HL-60/S4 treated with retinoic acid at 250 ng/mL for 4 days and 3 days (cell line): ENCODE measurements around the gene CYP2W1.
"Not testable (repeated sequence)": the region's sequence is repeated elsewhere in the genome, so short reads cannot be mapped to it uniquely, and the experiment has no call there.

ENCODE experiments used
- in situ Hi-C: fragments of 300-500 bp; cut with MboI; formaldehyde crosslinking; loops from 2 replicates; pipeline ENCODE4 v1.7.0; 2022; ENCODE audit warnings: low sequenced_read_pairs

Gene CYP2W1

DNA sequence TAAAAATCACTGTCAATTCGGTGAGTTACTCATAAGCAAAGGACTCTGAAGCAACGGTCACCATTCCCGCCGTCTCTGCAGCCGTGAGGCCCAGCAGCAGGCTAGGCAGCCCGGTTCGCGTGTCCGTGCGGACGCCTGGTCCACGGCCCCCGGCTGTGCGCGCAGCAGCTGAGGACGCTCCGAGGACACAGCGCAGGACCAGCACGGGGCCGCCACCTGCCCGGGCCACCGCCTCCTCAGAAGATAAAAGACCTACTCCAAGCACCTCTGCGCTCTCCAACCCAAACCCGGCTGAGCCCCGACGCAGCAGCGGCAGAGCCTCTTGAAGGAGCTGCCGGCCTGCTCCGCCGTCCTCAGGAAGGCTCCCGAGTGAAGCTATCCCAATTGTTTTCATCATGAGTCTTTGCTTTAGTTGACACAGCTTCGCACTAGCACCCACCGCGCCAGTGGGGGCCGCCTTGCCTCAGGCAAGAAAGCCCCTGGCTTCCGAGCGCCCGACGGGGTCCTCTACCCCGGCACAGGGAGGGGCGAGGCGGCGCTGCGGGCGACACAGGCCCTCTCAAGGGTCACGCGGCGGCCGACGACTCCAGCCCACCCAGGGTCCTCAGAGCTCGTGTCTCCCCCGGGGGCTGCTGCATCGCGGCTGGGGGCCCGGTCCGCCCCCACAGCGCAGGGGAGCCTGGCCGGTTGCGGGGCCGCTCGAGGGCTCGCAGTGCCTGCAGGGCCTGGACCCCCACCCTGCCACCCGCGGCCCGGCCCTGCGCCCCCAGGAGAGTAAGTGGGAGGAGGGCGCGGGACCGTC is 44.5 kb downstream of the CYP2W1 start:
- in situ Hi-C loops = no loop called here

DNA sequence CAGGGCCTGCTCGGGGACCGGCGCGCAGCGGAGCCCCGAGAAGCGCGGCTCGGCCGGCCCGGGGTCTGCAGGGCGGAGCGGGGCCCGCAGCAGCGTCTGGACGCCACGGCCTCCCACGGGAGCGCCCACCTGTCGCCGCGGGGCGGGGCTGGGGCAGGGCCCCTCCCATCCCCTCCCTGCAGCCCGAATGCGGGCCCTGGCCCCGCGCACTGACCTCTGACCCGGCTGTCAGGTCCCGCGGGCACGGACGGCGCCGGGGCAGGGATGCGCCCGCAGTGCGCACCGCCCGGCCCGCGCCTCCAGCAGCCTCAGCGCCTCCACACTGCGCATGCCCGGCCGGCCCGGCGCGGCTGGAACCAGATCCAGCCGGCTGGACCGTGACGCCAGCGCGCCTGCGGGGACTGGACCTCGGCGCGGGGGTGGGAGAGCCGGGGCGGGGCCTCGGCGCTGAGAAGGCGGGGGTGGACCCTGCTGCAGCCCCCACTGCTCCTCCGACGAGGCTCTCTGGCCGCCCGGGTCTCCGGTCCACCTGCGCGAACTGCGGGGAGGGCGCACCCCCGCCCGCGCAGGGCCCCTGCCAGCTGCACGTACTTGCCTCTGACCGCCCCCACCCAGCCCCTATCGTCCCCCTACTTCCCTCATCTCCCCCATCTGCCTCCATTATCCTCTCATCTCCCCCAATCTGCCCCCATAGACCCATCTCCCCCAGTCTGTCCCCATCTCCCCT is 45.2 kb downstream of the CYP2W1 start:
- in situ Hi-C loops = no loop called here

DNA sequence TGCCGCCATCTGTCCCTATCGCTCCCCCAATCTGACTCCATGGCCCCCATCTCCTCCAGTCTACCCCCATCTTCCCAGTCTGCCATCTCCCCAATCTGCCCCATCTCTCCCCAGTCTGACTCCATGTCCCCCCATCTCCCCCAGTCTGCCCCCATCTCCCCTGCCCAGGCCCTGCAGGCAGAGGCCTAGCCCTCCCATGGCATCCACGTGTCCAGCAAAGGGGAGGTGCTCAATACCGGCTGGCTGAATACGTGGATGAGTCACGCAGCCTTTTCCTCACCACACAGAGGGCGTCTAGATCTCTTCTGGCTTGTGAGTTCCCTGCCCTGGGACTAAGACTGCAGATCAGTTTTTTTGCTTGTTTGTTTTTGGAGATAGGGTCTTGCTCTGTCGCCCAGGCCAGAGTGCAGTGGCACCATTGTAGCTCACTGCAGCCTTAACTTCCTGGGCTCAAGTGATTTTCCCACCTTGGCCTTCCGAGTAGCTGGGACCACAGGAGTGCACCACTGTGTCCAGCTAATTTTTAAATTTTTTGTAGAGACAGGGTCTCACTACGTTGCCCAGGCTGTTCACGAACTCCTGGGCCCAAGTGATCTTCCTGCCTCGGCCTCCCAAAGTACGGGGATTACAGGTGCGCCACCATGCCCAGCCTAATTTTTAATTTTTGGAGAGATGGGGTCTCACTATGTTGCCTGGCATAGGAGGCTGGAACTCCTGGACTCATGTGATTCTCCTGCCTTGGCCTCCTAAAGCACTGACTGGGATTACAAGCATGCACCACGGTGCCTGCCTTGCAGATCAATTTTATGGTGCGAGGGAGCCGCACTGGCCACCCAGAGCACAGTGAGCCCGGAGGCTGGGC is 46.0 kb downstream of the CYP2W1 start:
- in situ Hi-C loops = no loop called here

DNA sequence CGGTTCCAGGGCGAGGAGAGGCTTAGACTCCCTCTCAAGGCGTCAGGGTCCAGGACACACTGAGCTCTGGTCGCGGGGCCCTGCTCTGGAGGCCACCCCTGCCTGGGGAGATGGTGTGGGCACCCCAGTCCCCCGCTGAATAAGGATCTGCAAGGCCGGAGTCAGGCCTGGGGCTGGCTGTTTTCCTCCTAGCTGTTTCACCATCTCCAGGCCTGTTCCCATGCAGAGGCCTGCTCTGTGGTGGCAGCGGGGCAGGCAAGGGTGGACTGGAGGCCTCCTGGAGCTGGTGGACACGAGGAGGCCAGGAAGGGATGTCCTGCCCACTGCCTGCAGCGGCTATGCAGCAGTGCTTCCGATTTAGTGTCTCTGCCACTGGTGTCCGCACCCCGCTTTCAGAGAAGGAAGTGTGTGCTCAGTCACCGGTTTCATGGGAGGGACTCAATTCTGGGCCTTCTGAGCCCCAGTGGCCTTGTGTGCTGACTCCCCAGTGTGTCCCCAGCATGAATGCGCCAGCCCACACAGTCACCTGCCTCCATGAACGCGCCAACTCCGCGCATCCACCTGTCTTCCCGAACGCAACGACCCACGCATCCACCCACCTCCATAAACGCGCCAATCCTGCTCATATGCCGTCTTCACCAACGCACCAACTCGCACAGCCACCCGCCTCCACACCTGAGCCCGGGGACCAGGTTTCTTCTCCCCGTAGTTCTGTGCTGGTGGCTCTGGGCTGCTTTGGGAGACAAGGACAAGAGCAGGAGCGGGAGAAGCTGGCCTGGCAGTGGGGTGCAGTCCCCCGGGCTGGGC is 46.9 kb downstream of the CYP2W1 start:
- in situ Hi-C loops = no loop called here

DNA sequence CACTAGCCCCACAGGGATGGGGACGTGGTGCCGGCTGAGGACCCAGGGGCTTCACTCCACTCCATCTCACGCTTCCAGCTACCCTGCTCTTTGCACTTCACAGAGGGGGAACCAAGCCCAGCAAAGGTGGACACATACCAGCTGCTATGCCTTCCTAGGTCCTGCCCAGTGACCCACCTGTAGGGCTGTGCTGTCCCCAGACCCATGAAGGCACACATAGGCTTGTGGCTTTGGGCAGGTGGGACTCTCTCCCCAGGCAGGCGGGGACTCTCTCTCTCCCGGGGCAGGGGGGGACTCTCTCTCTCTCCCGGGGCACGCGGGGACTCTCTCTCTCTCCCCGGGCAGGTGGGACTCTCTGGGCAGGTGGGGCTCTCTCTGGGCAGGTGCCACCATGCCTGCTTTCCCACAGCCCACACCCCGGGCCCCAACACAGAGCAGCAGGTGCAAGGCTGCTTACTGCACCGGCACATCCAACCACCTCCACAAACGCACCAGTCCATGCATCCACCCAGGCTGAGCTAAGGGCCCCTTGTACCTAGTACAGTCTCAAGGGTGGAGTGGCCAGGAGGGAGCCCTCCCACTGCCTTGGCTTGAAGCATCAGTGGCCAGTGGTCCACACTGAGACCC is 47.6 kb downstream of the CYP2W1 start:
- in situ Hi-C loops = no loop called here

DNA sequence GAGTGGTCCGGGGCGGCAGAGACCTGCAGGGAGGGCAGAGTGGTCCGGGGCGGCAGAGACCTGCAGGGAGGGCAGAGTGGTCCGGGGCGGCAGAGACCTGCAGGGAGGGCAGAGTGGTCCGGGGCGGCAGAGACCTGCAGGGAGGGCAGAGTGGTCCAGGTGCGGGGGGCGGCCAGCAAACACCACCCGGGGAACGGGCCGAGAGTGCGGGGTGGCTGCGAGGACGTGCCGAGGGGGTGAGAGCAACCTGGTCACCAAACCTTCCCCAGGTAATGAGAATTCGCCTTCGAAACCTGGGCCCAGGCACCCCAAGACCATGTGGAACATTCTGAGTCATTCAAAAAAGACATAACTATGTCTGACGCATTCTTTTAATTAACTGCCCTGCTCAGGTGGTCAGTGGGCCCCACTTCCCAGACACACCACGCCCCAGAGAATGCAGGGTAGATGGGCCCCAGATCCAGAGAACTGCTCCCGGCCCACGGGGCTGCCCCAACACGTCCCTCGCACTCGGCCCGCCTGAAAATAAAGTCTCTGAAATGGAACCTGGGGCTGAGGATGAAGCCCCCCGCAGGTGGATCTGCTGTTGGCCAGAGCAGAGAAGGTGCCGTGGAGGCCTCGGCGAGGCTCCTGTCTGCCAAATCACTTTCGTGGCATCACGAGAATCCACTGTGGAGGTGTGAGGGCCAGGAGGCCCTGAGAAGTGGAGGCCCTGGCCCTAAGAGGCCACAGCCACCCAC is 48.9 kb downstream of the CYP2W1 start:
- in situ Hi-C loops = no loop called here

DNA sequence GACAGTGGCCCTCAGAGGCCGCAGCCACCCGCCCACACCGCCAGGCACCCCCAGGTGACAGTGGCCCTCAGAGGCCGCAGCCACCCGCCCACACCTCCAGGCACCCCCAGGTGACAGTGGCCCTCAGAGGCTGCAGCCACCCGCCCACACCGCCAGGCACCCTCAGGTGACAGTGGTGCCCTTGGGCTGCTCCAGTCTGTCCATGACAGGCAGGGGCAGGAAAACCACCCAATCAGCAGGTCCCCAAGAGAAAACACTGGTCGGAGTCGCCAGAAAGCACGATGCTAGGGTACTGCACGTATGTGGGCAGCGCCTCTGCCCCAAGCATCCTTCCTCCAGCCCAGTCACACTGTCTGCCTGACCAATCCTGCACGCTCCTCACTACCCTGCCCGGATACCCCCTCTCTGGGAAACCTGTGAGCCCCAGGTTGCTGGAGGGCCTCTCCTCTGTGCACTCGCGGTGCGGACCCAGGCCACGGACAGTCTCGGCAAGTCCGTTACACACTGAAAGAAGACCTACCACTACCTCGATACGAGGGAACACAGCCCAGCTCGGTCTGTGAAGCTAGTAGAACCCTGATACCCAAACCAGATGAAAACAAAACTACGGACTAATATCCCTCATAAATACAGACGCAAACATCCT is 49.7 kb downstream of the CYP2W1 start:
- in situ Hi-C loops = no loop called here

DNA sequence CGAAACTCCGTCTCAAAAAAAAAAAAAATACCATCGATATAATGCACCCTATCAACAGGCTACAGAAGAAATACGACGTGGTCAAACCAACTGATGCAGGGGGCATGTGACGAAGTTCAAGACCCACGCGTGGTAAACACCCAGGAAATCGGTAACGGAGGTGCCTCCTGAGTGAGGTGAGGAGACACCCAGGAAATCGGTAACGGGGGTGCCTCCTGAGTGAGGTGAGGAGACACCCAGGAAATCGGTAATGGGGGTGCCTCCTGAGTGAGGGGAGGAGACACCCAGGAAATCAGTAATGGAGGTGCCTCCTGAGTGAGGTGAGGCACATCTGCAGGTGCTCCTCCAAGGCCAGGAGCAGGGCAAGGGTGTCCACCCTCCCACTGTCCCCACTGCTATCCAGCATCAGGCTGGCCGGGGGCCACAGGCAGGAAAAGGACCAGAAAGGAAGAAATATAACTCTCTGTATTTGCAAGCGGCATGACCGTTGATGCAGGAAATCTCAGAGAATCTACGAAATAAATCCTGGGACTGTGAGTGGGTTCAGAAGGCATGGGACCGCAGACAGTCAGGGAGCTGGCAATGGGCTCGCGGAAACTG is 50.7 kb downstream of the CYP2W1 start:
- in situ Hi-C loops = no loop called here

DNA sequence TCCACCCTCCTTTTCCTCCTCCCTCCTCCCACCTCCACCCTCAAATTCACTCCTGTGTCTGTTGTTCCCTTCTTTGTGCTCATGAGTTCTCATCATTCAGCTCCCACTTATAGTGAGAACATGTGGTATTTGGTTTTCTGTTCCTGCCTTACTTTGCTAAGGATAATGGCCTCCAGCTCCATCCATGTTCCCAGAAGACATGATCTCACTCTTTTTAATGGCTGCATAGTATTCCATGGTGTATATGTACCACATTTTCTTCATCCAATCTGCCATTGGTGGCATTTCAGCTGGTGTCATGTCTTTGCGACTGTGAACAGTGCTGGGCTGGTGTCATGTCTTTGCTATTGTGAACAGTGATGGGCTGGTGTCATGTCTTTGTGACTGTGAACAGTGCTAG is 51.8 kb downstream of the CYP2W1 start:
- in situ Hi-C loops = not testable (repeated sequence)

DNA sequence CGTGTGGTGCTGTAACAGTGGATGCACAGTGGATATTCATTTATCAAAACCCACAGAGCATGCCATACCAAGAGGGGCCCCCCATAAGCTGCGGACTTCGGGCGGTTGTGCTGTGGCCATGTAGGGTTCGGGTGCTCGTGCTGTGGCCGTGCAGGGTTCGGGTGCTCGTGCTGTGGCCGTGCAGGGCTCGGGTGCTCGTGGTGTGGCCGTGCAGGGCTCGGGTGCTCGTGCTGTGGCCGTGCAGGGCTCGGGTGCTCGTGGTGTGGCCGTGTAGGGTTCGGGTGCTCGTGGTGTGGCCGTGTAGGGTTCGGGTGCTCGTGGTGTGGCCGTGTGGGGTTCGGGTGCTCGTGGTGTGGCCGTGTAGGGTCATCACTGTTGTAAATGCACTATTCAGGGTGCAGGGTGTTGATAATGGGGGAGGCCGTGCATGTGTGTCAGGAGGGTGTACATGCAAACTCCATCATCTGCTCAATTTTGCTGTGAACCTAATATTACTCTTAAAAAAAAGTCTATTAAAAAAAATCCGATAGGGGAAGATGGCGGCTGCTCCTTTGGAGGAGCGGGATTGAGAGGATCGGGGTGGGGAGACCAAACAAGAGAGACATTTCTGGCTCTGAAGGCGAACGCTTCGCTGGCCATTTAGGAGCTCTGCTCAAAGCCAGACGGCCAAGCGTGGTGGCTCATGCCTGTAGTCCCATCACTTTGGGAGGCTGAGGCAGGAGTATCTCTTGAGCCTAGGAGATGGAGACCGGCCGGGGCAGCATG is 53.4 kb downstream of the CYP2W1 start:
- in situ Hi-C loops = not testable (repeated sequence)
